HEK293 (cell line): ENCODE data around the gene KIAA1755.

ENCODE experiments used
- CTCF ChIA-PET: fragments of 350-600 bp; formaldehyde crosslinking; extraction: SDS; loops from one replicate; lab custom pipeline; 2021; ENCODE audit warnings: antibody characterized with exemption; lab: Yijun Ruan, JAX
- POLR2A ChIA-PET: fragments of 300-600 bp; formaldehyde crosslinking; extraction: SDS; loops from one replicate; lab custom pipeline; 2020; ENCODE audit warnings: antibody characterized with exemption, inconsistent platforms; lab: Yijun Ruan, JAX
- H3K27ac ChIP-seq: fragments of 200-500 bp; sonication (Bioruptor generic); 2 replicates; pipeline ENCODE4 v1.5.1; 2014; ENCODE audit warnings: low read depth, low read length, control low read depth, inconsistent platforms; ENCODE audit errors: extremely low read depth
- H3K36me3 ChIP-seq, 2 experiments: fragments of 200-500 bp in 1 of 2; sonication (Bioruptor generic) in 1 of 2; 1 replicate in 1 of 2; 2 replicates in 1 of 2; pipeline ENCODE4 v1.5.1; 2014 to 2017; ENCODE audit warnings: inconsistent platforms in 2 of 2, low read length in 2 of 2; ENCODE audit not compliant: control insufficient read depth in 2 of 2, insufficient read depth in 1 of 2
- H3K4me1 ChIP-seq: fragments of 200-500 bp; sonication (Bioruptor generic); 2 replicates; pipeline ENCODE4 v1.5.1; 2014; ENCODE audit warnings: mild to moderate bottlenecking, low read length, inconsistent platforms; ENCODE audit not compliant: control insufficient read depth, insufficient read depth
- H3K4me3 ChIP-seq: 2 replicates; pipeline ENCODE4 v1.5.1; 2011; ENCODE audit warnings: low read depth, mild to moderate bottlenecking, control low read depth, low read length, moderate library complexity
- H3K9me3 ChIP-seq: fragments of 200-500 bp; sonication (Bioruptor generic); 2 replicates; pipeline ENCODE4 v1.5.1; 2014; ENCODE audit warnings: low read depth, low read length, inconsistent platforms; ENCODE audit not compliant: control insufficient read depth, insufficient read depth
- BCL6B ChIP-seq: fragments of 450-650 bp; formaldehyde crosslinking; IDR thresholded peaks from 2 replicates; pipeline ENCODE4 v1.5.1; 2017; ENCODE audit warnings: missing biosample characterization, missing genetic modification characterization
- WT1 ChIP-seq: fragments of 450-650 bp; formaldehyde crosslinking; IDR thresholded peaks from 2 replicates; pipeline ENCODE4 v1.5.1; 2016; ENCODE audit warnings: missing biosample characterization, missing genetic modification characterization
- ZNF132 ChIP-seq: fragments of 450-650 bp; formaldehyde crosslinking; IDR thresholded peaks from 2 replicates; pipeline ENCODE4 v1.5.1; 2017; ENCODE audit warnings: missing biosample characterization, missing genetic modification characterization, borderline replicate concordance
- ZNF140 ChIP-seq: fragments of 450-650 bp; formaldehyde crosslinking; IDR thresholded peaks from 2 replicates; pipeline ENCODE4 v1.5.1; 2016; ENCODE audit warnings: missing biosample characterization, missing genetic modification characterization
- ZNF148 ChIP-seq: fragments of 450-650 bp; formaldehyde crosslinking; IDR thresholded peaks from 2 replicates; pipeline ENCODE4 v1.5.0; 2017; ENCODE audit warnings: missing biosample characterization, missing genetic modification characterization, borderline replicate concordance
- ZNF184 ChIP-seq: fragments of 450-650 bp; IDR thresholded peaks from 2 replicates; pipeline ENCODE4 v1.5.1; 2018; ENCODE audit warnings: missing biosample characterization, mild to moderate bottlenecking, missing genetic modification characterization
- ZNF223 ChIP-seq: fragments of 450-650 bp; formaldehyde crosslinking; IDR thresholded peaks from 2 replicates; pipeline ENCODE4 v1.5.1; 2016; ENCODE audit warnings: missing biosample characterization, missing genetic modification characterization
- ZNF24 ChIP-seq: fragments of 450-650 bp; formaldehyde crosslinking; IDR thresholded peaks from 2 replicates; pipeline ENCODE4 v1.5.1; 2016; ENCODE audit warnings: missing biosample characterization, missing genetic modification characterization
- ZNF248 ChIP-seq: fragments of 450-650 bp; formaldehyde crosslinking; IDR thresholded peaks from 2 replicates; pipeline ENCODE4 v1.5.1; 2017; ENCODE audit warnings: missing biosample characterization, missing genetic modification characterization
- ZNF280D ChIP-seq: fragments of 450-650 bp; formaldehyde crosslinking; IDR thresholded peaks from 2 replicates; pipeline ENCODE4 v1.5.1; 2016; ENCODE audit warnings: missing biosample characterization, missing genetic modification characterization
- ZNF341 ChIP-seq: fragments of 450-650 bp; formaldehyde crosslinking; IDR thresholded peaks from 2 replicates; pipeline ENCODE4; 2016; ENCODE audit warnings: low read depth, missing biosample characterization, missing genetic modification characterization
- ZNF416 ChIP-seq: fragments of 450-650 bp; formaldehyde crosslinking; IDR thresholded peaks from 2 replicates; pipeline ENCODE4 v1.5.1; 2016; ENCODE audit warnings: missing biosample characterization, missing genetic modification characterization
- ZNF473 ChIP-seq: fragments of 450-650 bp; formaldehyde crosslinking; IDR thresholded peaks from 2 replicates; pipeline ENCODE4 v1.5.1; 2017; ENCODE audit warnings: missing biosample characterization, missing genetic modification characterization
- ZNF544 ChIP-seq: fragments of 450-650 bp; formaldehyde crosslinking; IDR thresholded peaks from 2 replicates; pipeline ENCODE4 v1.5.0; 2017; ENCODE audit warnings: missing biosample characterization, missing genetic modification characterization
- ZNF571 ChIP-seq: fragments of 450-650 bp; formaldehyde crosslinking; IDR thresholded peaks from 2 replicates; pipeline ENCODE4 v1.5.0; 2017; ENCODE audit warnings: missing biosample characterization, missing genetic modification characterization
- TF ChIP-seq, protein P1 (sequence below): fragments of 450-650 bp; formaldehyde crosslinking; IDR thresholded peaks from 2 replicates; pipeline ENCODE4 v1.5.1; 2017; ENCODE audit warnings: missing biosample characterization, missing genetic modification characterization
- TF ChIP-seq, protein P2 (sequence below): fragments of 450-650 bp; formaldehyde crosslinking; conservative IDR thresholded peaks from 2 replicates; pipeline ENCODE4 v1.5.1; 2016; ENCODE audit warnings: low read depth, missing biosample characterization, missing genetic modification characterization
- TF ChIP-seq, protein P3 (sequence below): fragments of 450-650 bp; formaldehyde crosslinking; IDR thresholded peaks from 2 replicates; pipeline ENCODE4; 2016; ENCODE audit warnings: missing biosample characterization, missing genetic modification characterization
- TF ChIP-seq, protein P4 (sequence below): fragments of 450-650 bp; formaldehyde crosslinking; optimal IDR thresholded peaks from 2 replicates; pipeline ENCODE3; 2016; ENCODE audit warnings: missing biosample characterization, mild to moderate bottlenecking, missing genetic modification characterization

KIAA1755 gene

GRCh38 chr20:38201356-38201755, 59.2 kb downstream of the KIAA1755 start:
- H3K27ac ChIP-seq, result no peak overlapping the region
- TF ChIP-seq ZNF341 (no peak), ZNF24 (tag by site-specific recombination) (no peak), ZNF280D (no peak), ZNF248 (tag by site-specific recombination) (no peak), ZNF223 (no peak), BCL6B (no peak), ZNF473 (no peak), ZNF571 (tag by site-specific recombination) (no peak), ZNF544 (no peak), WT1 (tag by site-specific recombination) (no peak), ZNF140 (no peak), ZNF132 (tag by site-specific recombination) (no peak), ZNF184 (no peak), ZNF148 (no peak), ZNF416 (tag by site-specific recombination) (no peak)
- TF ChIP-seq, protein P1, sequence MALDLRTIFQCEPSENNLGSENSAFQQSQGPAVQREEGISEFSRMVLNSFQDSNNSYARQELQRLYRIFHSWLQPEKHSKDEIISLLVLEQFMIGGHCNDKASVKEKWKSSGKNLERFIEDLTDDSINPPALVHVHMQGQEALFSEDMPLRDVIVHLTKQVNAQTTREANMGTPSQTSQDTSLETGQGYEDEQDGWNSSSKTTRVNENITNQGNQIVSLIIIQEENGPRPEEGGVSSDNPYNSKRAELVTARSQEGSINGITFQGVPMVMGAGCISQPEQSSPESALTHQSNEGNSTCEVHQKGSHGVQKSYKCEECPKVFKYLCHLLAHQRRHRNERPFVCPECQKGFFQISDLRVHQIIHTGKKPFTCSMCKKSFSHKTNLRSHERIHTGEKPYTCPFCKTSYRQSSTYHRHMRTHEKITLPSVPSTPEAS (tag by site-specific recombination), result no peak
- TF ChIP-seq, protein P2, sequence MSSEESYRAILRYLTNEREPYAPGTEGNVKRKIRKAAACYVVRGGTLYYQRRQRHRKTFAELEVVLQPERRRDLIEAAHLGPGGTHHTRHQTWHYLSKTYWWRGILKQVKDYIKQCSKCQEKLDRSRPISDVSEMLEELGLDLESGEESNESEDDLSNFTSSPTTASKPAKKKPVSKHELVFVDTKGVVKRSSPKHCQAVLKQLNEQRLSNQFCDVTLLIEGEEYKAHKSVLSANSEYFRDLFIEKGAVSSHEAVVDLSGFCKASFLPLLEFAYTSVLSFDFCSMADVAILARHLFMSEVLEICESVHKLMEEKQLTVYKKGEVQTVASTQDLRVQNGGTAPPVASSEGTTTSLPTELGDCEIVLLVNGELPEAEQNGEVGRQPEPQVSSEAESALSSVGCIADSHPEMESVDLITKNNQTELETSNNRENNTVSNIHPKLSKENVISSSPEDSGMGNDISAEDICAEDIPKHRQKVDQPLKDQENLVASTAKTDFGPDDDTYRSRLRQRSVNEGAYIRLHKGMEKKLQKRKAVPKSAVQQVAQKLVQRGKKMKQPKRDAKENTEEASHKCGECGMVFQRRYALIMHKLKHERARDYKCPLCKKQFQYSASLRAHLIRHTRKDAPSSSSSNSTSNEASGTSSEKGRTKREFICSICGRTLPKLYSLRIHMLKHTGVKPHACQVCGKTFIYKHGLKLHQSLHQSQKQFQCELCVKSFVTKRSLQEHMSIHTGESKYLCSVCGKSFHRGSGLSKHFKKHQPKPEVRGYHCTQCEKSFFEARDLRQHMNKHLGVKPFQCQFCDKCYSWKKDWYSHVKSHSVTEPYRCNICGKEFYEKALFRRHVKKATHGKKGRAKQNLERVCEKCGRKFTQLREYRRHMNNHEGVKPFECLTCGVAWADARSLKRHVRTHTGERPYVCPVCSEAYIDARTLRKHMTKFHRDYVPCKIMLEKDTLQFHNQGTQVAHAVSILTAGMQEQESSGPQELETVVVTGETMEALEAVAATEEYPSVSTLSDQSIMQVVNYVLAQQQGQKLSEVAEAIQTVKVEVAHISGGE, result no peak
- TF ChIP-seq, protein P3, sequence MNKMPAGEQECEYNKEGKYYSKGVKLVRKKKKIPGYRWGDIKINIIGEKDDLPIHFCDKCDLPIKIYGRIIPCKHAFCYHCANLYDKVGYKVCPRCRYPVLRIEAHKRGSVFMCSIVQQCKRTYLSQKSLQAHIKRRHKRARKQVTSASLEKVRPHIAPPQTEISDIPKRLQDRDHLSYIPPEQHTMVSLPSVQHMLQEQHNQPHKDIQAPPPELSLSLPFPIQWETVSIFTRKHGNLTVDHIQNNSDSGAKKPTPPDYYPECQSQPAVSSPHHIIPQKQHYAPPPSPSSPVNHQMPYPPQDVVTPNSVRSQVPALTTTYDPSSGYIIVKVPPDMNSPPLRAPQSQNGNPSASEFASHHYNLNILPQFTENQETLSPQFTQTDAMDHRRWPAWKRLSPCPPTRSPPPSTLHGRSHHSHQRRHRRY, result no peak
- TF ChIP-seq, protein P4, sequence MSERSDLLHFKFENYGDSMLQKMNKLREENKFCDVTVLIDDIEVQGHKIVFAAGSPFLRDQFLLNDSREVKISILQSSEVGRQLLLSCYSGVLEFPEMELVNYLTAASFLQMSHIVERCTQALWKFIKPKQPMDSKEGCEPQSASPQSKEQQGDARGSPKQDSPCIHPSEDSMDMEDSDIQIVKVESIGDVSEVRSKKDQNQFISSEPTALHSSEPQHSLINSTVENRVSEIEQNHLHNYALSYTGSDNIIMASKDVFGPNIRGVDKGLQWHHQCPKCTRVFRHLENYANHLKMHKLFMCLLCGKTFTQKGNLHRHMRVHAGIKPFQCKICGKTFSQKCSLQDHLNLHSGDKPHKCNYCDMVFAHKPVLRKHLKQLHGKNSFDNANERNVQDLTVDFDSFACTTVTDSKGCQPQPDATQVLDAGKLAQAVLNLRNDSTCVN (tag by site-specific recombination), result no peak
- no peaks in the 10 kb centered on the region for H3K36me3 ChIP-seq
- H3K4me3 ChIP-seq, result no peak overlapping the region
- ChIA-PET POLR2A (interaction anchor here (0.5 kb wide), 1 partner anchor 291 kb away, joined by 7 read pairs; no protein-coding TSS in a partner anchor), CTCF (interaction anchor here (0.6 to 1.8 kb wide), 4 partner anchors 15 to 599 kb away, joined by 3 to 10 read pairs (median 4); no protein-coding TSS in a partner anchor)
- H3K4me1 ChIP-seq, result no peaks in the 10 kb centered on the region
- H3K9me3 ChIP-seq, result no peaks in the 10 kb centered on the region
